Measurements from ENCODE around the gene RO60.
A peak's percentile ranks its signal among the peaks of the same experiment; 100 is the strongest.

Gene RO60

DNA sequence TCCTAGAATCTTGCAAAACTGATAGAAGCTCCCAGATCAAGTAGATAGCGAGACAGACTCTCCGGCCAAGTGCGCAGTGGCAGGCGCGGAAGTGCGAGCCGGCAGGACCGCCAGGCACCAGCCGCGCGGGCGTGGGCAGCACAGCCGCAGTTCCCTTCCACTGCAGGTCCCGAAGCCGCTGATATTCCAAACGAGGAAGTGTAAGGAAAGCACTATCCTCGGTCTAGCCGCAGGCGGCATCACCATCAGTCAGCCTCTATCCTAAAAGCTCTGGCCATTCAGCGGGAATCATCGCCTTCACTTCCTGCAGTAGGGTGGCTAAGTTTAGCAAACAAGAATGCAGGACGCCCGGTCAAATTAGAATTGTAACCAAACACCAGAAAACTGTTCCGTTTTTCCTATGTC lies 45.1 kb downstream of the RO60 start:
- peak; percentile 62 for FAIRE-seq
- TF ChIP-seq POLR2A (IDR thresholded peaks at IDR 0.05; ENCODE audit: low read depth, low read length) (no peak), SPI1 (IDR thresholded peaks at IDR 0.05; ENCODE audit: low read depth, low read length) (peak; percentile 45; the same call in 1 of the 2 replicates)
- DNase-seq (ENCODE audit: insufficient read length, low spot score), result peak; percentile 18

DNA sequence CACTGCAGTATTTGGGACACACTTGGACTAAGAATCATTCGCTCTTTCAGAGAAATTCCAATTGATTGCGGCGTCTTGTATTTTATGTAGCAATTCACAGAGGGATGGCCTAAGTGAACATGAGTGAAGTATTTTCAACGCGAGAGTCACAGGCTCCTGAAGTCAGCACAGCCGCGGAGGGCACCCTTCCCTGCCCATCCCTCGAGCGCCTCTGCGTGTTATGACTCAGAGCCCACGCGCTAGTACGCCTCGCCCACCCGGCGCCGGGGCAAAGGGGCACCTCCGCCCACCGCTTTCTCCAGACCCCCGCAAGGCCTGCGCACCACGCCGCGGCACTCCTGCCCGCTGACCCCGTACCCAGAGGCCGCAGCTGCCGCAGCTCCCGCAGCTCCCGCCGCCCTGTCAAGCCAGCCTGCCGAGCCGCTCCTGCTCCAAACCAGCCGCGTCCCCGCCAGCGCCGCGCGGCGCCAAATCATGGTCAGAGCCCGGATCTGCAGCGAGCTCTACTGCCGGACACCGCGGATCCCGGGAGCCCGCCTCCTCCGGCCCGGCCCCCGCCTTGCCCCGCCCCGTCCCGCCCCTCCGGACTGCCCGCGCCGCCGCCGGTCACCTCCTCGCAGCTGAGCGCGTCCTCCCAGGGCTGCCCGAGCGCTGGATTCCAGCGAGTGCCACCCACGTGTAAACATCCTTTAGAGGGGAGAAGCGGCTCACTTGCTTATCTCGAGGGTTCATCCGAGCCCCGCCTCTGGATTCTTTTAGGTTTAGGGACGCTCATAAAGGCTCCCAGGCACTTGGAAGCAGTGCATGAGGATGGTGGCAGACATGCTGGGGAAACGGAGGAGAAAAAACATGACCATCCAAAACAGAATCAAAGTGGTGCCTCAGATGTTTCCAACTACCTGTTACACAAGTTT lies 45.8 kb downstream of the RO60 start, which contains the start of gene GLRX2:
Gene GLRX2 (minus strand): TSS at position 508 of the 914 bp plus-strand sequence. CDS start 32 bp downstream, at position 476.
- TF ChIP-seq POLR2AphosphoS5 (IDR thresholded peaks at IDR 0.05; ENCODE audit: low read depth, low read length) (peak; percentile 59; the same call in 1 of the 2 replicates), SPI1 (IDR thresholded peaks at IDR 0.05; ENCODE audit: low read depth, low read length) (no peak), TAF1 (IDR thresholded peaks at IDR 0.05; ENCODE audit: low read depth, low read length) (0 out of 2 replicates have a peak, but pooled peaks have one; percentile 42), POLR2A (IDR thresholded peaks at IDR 0.05; ENCODE audit: low read depth, low read length) (peak; percentile 64; the same call in 1 of the 2 replicates), PAX5 (IDR thresholded peaks at IDR 0.05; ENCODE audit: insufficient read depth, low read length, severe bottlenecking) (no peak), POU2F2 (IDR thresholded peaks at IDR 0.05; ENCODE audit: low read depth, low read length) (no peak)
- peak; percentile 79 for DNase-seq (ENCODE audit: insufficient read length, low spot score)
- FAIRE-seq, result peak; percentile 83

DNA sequence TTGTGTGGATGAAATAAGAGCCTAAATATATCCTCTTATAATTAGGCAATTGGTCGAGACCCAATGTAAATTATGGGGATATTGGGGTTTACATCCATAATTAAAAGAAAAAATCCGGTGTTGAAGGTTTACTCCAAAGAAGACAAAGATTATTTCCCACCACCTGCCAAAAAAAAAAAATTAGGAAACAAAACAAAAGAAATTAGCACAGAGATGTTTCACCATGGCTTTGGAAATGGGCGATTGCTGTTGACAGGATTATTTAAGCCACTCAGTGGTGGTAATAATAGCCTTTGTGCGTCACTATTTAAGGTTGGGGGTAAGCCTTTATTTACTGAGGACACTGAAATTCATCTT lies 46.4 kb downstream of the RO60 start:
- FAIRE-seq (no peak), DNase-seq (ENCODE audit: insufficient read length, low spot score) (no peak)
- TF ChIP-seq POLR2A (IDR thresholded peaks at IDR 0.05; ENCODE audit: low read depth, low read length), result no peak
- TF ChIP-seq POLR2AphosphoS5 (IDR thresholded peaks at IDR 0.05; ENCODE audit: low read depth, low read length), result no peak
- no peak for TF ChIP-seq TAF1 (IDR thresholded peaks at IDR 0.05; ENCODE audit: low read depth, low read length)
- no peak for TF ChIP-seq POU2F2 (IDR thresholded peaks at IDR 0.05; ENCODE audit: low read depth, low read length)
- TF ChIP-seq SPI1 (IDR thresholded peaks at IDR 0.05; ENCODE audit: low read depth, low read length), result no peak
- no peak for TF ChIP-seq PAX5 (IDR thresholded peaks at IDR 0.05; ENCODE audit: insufficient read depth, low read length, severe bottlenecking)

DNA sequence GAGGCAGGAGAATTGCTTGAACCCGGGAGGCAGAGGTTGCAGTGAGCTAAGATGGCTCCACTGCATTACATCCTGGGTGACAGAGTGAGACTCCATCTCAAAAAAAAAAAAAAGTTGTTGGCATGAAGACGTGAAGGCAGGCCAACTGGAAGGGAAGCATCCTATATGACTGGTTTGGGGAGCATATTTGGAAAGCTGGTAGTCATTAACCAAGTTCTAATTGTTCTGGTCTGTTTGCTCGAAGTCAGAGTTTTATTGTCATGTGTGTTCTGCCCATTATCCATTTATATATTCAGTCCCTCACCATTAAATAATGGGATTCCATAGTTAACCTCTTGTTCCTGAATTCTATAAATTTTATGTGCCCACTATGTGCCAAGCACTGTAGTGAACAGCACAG lies 49.1 kb downstream of the RO60 start:
- FAIRE-seq (no peak), DNase-seq (ENCODE audit: insufficient read length, low spot score) (no peak)
- no peak for TF ChIP-seq SPI1 (IDR thresholded peaks at IDR 0.05; ENCODE audit: low read depth, low read length)
- TF ChIP-seq PAX5 (IDR thresholded peaks at IDR 0.05; ENCODE audit: insufficient read depth, low read length, severe bottlenecking), result no peak
- TF ChIP-seq TAF1 (IDR thresholded peaks at IDR 0.05; ENCODE audit: low read depth, low read length), result no peak
- no peak for TF ChIP-seq POLR2A (IDR thresholded peaks at IDR 0.05; ENCODE audit: low read depth, low read length)
- no peak for TF ChIP-seq POU2F2 (IDR thresholded peaks at IDR 0.05; ENCODE audit: low read depth, low read length)
- TF ChIP-seq POLR2AphosphoS5 (IDR thresholded peaks at IDR 0.05; ENCODE audit: low read depth, low read length), result no peak

Measured in GM12891 (cell line).